Right ventricle myocardium superior (tissue), 1 donor: ENCODE data around the gene SLC12A7. TPM values are rescaled to one million over a fixed set of nuclear protein-coding genes. Genes with fewer than 3 reads are reported as not detected.

Experiments
- ATAC-seq: fragments of 200-7000 bp; cut with Tn5 transposase; one replicate; pipeline ENCODE4 v1.9.1; 2020; ENCODE audit warnings: mild to moderate bottlenecking; ENCODE audit not compliant: poor library complexity
- DNase-seq: peaks from one replicate; pipeline ENCODE4 v3.0.0-alpha.2; 2020
- intact Hi-C: fragments of 100-400 bp; cut with DNase I; formaldehyde crosslinking; loops from one replicate; pipeline ENCODE4 v1.11.2; 2022
- total RNA-seq: library from RNA; stranded (reverse); fragmentation: NEBNext Ultra II Directional; extraction: Animal tissue kit (Norgen Biotek cat#: 25700); gene quantifications from one replicate; pipeline ENCODE4 v1.2.1, GENCODE V29; 2021
- donor health status: DM: no; HTN: yes; CAD: no; lungs with severe emphysema.

SLC12A7 gene
- total RNA-seq, 1 donor from 2014 or later: 172 TPM

DNA sequence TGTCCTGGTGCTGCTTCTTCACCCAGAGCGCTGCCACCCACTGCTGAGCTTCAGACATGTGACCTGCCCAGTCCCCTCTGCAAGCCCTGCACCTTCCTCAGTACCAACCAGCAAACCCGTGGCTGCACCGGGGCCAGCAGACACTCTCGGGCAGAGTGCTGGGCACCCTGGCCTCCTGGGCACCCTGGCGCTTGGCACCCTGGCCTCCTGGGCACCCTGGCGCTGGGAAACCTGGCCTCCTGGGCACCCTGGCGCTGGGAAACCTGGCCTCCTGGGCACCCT is 31.7 kb upstream of the SLC12A7 start:
- DNase-seq: peak; percentile 33
- intact Hi-C loops: no loop called here

DNA sequence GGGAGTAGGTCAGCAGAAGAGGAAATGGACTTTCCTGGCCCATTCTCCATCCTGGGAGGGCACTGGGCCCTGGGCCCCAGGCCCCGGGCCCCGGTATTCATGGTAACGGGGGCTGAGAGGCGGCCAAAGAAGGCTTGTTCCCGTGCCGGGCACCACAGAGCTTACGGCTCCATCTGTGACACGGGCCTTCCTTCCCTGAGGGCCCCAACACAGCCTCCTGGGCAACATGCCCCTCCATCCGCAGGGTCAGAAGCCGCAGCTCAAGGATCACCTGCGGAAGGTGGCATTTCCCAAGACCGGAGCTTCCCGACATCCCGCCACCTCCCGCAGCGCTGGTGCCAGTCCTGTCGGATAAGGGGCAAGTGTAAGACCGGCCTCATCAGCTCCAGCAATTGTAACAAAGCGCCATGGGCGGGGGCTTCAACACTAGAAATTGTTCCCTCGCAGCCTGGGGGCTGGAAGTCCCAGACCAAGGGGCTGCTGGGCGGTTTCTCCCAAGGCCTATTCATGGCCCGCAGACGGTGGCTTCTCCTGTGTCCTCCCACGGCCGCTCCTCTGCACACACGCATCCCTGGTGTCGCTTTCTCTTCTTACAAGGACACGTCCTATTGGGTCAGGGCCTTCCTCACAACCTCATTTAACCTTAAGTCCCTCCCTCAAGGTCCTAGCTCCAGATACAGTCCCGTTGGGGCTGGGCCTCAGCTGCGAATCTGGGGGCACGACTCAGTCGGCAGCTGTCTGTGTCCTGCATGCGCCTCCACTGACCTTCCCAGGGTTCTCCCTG is 31.2 kb upstream of the SLC12A7 start:
- peak; percentile 33 for DNase-seq
- ATAC-seq: no peak
- intact Hi-C loops: no loop called here

More for the DNA sequence above, 31.7 kb upstream of the SLC12A7 start:
- ATAC-seq: no peak

DNA sequence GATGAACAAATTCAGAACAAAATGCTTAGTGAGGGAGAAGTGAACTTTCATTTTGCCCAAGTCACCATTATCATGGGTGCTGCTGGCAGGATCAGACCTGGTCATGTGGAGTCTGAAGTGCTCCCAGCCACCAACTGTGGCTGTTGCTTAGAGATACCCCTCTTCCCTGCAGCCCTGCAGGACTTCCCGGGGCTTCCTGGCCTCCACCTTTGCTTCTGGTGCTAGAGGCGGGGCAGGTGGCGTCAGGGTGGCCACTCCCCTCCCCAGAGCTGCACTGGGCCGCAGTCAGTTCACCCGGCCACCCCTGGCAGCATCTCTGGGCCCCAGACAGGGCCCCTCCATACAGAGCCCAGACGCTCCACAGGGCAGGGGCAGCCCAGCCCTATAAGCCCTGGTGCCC is 30.0 kb upstream of the SLC12A7 start:
- intact Hi-C loops: no loop called here
- ATAC-seq (peak; percentile 14), DNase-seq (no peak)

DNA sequence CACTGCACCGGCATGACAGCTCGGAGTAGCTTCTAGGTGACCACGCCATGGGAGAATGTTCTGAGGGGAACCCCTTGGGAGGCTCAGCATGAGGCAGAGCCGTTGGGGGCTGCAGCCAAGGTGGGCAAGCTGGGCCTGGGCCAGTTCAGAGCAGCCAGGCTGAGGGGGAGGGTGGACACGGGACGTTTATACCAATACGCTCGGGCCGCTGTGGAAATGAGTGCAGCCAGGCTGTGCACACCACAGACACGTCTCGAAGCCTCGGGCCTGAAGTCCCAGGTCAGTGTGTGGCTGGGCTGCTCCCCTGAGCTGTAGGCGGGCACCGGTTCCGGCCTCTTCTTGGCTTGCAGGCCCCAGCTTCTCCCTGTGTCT is 28.9 kb upstream of the SLC12A7 start:
- peak; percentile 40 for DNase-seq
- intact Hi-C loops: no loop called here
- ATAC-seq: no peak

DNA sequence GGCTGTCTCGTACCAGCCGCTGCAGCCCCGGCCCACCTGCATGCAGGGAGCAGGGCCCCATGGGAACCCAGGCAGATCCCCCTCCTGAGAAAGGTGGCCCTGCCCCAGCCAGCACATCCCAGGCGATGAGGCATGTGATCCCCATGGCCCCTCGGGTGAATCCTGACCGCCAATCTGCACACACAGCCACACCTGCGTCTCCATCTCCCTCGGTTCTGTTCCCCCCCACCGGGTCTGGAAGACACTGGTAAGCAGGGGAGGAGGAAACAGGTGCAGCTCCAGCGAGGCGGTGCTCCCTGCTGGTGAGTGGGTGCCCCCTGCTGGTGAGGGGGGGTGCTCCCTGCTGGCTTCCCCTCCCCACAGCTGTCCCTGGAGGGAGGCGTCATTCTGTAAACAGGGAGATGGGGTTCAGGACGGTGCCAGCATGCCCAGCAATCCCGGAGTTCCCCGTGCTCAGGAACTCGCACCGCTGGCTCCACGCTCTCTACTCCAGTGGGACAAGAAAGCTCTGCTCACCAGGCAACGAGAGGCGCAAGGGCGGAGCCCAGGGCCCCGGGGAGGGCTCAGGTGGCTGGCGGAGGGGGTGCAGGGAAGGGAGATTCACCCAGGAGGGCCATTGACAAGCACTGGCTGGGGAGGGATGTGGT is 28.4 kb upstream of the SLC12A7 start:
- ATAC-seq (peak; percentile 92), DNase-seq (peak; percentile 89)
- intact Hi-C loops: no loop called here

DNA sequence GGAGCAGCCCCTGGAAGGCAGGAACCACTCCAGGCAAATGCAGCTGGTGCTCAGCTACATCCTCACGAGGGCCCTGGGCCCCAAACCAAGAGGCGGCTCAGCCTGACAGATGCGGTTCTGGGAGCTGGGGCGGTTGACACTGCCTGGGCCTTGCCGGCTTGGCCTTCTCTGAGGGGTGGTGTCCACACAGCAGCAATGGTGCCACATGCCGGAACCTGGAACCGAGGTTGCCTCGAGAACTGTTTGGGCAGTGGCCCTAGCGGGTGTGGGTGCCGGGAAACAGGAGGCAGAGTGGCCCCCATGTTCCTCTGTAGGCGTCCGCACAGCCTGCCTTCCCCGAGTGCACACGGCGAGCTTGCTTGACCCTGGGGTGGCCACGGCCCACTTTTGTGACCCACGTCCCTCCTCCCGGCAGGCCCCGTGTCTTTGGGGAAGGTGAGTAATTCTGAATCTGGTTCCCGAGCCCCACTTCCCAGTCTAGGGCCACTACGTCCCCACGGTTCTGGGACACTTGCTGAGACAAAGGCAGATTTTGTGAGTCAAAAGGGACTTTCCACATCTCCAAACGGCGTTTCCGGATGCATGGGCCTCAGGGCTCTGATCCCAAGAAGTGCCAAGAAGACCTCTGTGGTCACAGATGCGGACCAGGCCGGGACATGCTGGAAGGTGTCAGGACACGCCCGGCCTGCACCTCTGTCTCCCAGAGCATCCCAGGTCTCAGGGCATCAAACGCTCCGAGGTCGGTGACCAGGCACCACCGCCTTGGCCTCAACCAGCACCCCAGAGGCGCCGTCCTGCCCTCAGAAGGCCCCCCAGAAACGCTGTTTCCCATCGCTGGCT is 27.7 kb upstream of the SLC12A7 start:
- ATAC-seq: no peak

DNA sequence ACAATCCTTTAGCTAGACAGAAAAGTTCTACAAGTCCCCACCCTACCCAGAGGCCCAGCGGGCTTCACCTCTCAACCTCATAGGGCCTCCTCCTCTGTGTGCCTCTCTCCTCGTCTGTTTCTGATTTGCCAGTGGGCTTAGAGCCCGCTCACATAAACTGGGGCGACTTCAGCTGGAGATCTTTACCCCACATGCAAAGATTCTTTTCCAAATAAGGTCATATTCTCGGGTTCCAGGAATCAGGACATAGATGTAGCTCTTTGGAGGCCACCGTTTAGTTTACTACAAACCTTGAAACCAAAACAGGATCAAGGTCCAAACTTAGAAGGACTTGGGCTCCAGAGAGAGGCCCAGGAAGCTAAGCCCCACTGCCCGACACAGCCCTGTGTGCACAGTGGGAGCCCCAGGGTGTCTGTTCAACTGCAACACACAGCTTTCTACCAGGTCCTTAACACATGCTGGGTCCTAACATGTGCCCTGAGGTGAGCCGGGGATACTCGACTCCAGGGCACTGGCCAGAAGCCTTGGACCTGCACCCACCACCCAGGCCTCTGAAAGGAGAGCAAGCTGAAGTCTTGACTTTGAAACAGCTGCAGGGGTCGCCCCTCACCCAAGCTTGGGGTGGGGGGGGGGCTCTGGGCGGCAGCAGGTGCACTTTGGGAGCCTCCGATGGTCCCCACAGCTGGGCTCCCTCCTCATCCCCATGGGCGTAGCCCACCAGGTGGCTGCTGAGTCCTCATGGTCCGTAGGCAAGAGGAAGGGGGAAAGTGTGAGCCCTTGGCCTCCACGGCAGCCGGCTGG is 26.8 kb upstream of the SLC12A7 start:
- no peak for ATAC-seq
- DNase-seq: peak; percentile 43
- intact Hi-C loops: loop anchor here (10.0 kb wide), 1 partner anchor 144 kb away; no protein-coding TSS in a partner anchor

More for the DNA sequence above, 27.7 kb upstream of the SLC12A7 start:
- intact Hi-C loops: loop anchor here (10.0 kb wide), 1 partner anchor 145 kb away; no protein-coding TSS in a partner anchor
- peak; percentile 40 for DNase-seq

DNA sequence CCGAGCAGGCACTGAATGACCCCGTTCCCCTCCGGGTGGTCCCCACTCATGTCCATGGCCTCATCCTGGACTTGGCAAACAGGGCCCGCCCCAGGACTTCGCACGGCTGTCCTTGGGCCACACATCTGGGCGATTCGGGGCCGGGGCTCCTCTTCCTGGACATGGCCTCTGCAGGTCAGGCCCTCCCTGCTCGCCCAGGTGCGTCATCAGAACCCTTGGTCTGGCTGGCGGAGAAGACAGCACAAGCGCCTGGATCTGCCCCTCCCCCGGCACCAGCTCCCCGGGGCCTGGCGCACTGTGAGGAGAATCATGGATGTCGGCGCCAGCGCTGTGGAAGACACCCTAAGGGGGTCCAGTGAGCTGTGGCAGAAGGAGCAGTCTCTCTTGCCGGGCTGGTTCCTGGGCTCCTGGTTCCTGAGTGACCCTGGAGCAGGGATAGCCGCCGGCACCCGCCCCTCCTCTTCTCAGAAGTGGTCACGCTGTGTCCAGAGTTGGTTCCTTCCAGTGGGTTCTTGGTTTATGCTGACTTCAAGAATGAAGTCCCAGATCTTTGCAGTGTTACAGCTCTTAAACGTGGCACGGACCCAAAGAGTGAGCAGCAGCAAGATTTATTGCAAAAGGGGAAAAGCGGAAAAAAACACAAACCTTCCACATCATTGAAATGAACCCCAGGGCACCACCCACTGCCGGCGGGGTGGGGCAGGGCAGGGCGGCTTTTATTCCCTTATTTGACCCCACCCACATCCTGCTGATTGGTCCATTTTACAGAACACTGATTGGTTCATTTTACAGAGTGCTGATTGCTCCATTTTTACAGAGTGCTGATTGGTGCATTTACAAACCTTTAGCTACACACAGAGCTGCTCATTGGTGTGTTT is 25.9 kb upstream of the SLC12A7 start:
- ATAC-seq (peak; percentile 2), DNase-seq (peak; percentile 71)
- intact Hi-C loops: loop anchor here (10.0 kb wide), 1 partner anchor 143 kb away; no protein-coding TSS in a partner anchor

DNA sequence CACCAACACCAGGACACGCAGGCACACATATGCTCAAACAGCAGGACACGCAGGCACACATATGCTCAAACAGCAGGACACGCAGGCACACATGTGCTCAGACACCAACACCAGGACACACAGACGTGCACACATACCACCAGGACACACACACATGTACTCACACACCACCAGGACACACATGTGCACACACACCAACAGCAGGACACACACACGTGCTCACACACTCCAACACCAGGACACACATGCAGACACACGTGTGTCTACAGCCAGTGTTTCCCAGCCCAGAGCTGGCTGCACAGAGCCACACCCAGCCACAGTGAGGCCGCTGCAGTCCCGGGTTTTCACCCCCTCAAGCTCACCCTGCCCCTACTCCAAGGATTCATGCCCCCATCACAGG is 25.0 kb upstream of the SLC12A7 start:
- intact Hi-C loops: loop anchor here (10.0 kb wide), 1 partner anchor 142 kb away; no protein-coding TSS in a partner anchor
- DNase-seq (no peak), ATAC-seq (no peak)

DNA sequence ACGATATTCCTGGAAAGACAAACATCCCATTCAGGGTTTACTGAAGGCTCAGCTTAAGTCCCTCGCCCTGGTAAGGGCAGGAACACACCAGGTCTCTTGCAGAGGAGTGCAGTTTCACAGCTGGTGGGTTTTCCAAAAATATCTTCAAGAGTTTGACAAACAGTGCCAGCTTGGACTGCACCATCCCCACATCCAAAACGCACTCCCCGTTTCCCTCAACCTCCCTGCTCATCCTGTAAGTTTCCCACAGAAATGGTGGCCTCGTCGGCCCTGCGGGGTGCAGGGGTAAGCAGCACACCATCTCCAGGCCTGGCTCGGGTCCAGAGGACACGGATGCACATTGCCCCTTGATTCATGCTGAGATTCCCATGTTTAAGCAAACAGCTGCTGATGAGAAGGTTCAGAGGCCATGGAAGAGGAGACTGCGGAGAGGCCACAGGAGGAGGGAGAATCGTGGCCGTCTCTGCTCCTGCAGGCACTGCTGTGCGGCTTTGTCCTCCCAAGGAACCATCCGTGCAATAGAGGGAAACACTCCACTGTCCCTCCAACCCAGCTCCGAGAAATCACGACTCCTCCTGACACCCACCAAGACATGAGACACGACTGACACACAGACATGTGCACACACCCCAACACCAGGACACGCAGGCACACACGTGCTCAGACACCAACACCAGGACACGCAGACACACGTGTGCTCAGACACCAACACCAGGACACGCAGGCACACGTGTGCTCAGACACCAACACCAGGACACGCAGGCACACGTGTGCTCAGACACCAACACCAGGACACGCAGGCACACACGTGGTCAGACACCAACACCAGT is 24.0 kb upstream of the SLC12A7 start:
- DNase-seq: peak; percentile 40
- intact Hi-C loops: loop anchor here (10.0 kb wide), 1 partner anchor 141 kb away; no protein-coding TSS in a partner anchor
- ATAC-seq: no peak

DNA sequence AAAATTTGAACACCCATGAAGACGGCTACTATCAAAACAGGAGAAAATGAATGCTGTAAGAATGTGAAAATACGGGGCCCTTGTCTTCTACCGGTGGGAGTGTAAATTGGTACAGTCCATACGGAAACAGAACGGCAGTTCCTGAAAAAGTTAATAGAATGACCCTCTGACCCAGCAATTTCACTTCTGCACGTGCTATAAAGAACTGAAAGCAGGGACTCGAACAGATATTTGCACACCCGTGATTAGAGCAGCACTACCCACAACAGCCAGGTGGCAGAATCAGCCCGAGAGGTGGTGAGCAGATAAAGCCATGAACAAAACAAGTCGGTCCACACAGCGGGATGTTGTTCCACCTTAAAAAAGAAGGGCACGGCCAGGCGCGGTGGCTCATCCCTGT is 22.6 kb upstream of the SLC12A7 start:
- intact Hi-C loops: loop anchor here (10.0 kb wide), 1 partner anchor 140 kb away; no protein-coding TSS in a partner anchor
- no peak for DNase-seq
- ATAC-seq: peak; percentile 6

DNA sequence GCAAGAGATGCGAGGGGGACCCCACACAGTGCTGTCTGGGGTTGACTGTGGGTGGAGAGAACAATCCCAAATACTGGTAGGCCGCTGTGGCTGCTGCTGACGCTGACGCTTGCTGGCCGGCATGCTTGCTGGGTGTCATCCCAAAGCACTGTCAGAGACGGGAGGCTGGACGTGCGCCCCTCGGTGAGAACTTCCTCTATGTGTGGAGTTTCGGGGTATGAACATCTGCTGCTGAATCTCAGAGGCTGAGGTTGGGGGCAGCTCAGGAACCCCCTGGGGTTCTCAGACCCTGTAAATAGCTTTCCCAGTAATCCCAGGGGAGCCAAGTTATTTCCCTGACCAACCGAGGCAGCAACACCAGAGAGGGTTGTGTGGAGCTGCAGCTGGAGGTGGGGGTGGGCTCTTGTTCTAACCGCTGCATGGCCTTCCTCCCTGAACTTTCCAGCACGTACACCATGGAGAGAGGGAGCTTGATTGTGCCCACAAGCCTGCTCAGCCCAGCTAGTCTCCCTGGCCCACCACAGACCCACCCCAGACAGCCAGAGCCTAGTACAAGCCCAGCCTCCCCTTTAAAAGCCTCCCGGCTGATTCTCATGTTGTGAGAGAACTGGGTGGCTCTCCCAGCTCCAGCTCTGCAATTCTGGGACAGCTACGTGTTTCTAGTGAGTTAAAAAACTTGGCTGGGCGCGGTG is 21.8 kb upstream of the SLC12A7 start:
- DNase-seq (no peak), ATAC-seq (no peak)
- intact Hi-C loops: loop anchor here (10.0 kb wide), 1 partner anchor 139 kb away; no protein-coding TSS in a partner anchor

DNA sequence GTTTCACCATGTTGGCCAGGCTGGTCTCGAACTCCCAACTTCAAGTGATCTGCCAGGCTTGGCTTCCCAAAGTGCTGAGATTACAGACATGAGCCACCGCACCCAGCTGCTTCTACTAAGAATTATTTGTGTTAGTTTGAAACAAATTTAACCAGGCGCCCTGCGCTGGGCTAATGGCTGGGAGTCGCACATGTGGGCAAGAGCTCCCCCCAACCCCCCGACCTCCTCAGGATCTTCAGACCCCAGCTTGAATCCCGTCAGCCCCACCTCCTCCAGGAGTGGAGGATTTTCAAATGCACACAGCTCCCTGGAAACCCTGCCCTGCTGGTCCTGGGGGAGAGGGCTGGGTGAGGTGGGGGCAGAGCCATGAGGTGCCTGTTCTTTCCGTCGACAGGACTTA is 21.2 kb upstream of the SLC12A7 start:
- ATAC-seq (no peak), DNase-seq (no peak)
- intact Hi-C loops: loop anchor here (10.0 kb wide), 1 partner anchor 138 kb away; no protein-coding TSS in a partner anchor

DNA sequence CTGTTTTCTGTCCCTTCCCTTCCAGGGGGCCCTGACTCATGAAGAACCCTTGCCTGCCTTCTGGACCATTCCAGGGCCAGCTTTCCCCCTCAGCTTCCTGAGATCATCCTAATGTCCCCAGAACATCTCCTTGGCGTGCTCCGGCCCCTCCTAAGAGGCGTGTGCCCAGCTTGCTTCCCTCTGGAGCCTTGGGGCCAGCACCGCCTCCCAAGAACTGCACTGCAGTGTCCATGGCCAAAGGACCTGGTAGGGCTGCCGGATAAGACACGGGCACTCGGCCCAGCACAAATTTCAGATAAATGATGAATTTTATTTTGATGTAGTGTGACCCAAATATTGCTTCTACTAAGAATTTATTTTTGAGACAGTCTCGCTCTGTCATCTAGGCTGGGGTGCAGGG is 20.7 kb upstream of the SLC12A7 start:
- ATAC-seq (no peak), DNase-seq (no peak)
- intact Hi-C loops: loop anchor here (10.0 kb wide), 1 partner anchor 138 kb away; no protein-coding TSS in a partner anchor

DNA sequence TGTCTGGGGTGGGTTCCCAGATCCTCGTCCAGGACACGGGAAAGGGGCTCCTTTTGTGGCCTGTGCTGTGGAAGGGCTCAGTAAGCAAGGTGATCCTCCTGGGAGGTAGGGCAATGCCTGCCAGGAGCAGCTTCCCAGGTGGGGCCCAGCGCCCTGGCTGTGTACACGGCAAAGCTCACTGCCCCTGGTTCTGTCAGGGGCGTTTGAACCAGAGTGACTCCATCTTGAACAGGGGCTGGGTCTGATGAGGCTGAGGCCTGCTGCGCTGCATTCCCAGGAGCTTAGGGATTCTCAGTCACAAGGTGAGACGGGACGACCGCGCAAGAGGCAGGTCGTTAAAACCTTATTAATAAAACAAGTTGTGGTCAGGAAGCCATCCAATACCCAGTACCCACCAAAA is 19.9 kb upstream of the SLC12A7 start:
- DNase-seq (peak; percentile 36), ATAC-seq (no peak)
- intact Hi-C loops: loop anchor here (10.0 kb wide), 1 partner anchor 137 kb away; no protein-coding TSS in a partner anchor

DNA sequence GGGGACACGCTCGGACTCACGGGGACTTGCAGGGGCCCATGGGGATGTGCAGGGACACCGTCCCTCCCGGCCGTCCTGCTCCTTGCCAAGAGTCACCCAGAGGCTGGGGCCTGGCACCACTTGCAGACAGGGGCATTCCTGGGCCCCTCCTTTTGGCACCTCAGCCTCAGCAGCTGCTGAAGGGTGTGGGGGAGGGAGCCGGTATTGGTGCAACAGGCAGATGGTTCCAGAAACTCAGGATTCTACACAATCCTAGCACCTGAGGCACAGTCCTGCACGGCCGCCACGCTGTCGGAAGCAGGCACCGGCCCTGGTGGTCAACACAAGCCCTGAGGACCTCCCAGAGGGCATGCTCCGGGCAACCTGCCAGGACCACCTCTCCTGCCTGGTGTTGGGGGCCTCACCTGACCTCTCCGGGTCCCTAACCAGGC is 19.3 kb upstream of the SLC12A7 start:
- intact Hi-C loops: loop anchor here (10.0 kb wide), 1 partner anchor 136 kb away; no protein-coding TSS in a partner anchor
- peak; percentile 71 for DNase-seq
- peak; percentile 31 for ATAC-seq
